HG02973 (cell line): Measurements from ENCODE around the gene GABARAP.

Experiments
- ATAC-seq: cut with Tn5 transposase; IDR thresholded peaks from one replicate; pipeline ENCODE4 v1.9.1; 2021; ENCODE audit warnings: moderate library complexity; ENCODE audit not compliant: unreplicated experiment

The GABARAP gene

DNA sequence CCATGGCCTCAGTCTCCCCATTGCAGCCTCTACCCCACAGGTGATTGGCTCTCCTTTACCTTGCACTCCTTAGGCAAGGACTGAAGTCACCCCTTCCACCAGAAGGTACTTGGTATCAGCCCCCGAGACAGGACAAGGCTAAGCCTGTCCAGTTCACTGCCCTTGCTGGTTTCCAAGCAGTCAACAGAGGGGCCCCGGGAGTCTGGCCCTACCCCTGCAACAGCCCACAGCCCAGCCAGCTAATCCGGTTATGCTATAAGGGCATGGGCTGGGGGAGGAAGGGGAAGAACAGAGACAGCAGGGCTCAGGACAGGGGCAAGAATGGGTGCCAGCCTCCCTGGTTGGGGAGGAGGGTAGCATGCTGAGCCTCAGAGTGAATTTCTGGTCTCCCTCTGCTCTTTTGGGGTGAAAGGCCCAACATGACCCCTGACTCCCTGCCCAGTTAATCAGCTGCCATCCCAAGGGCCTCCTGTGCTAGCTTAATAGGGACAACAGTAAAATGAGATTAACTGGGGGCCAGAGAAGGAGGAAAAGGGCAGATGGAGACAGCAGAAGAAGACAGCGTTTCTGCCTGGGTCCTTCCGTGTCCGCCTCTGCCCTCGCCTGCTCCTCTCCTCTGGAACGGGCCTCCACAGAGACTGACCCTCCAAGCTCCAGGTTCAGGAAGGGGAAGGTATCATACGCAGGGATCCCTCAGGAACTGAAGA, 33.3 kb downstream of the GABARAP start:
- no peak for ATAC-seq

DNA sequence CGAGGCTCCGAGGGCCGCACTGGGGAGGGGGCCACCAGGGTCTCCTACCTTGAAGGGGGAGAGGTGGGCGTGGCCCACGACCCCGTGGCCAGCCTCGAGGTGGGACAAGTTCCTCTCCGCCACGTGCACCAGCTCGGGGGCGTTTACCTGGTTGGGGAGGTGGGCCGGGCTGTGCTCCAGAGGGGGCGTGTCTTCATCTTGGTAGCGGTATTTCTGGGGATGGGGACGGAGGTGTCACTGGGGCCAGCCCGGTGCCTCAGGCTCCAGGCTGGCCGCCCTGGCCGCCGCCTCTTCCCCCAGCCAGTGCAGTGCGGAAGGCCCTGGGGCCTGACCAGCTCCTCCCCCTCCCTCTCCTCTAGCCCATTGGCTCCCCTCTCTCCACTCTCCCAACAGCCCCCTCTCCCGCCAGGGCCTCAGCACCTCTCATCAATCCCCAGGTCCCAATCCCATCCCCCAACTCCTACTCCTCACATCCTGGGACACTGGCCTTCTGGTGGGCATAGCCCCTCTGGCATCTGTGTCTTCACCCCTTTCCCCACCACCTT, 34.1 kb downstream of the GABARAP start:
- ATAC-seq, result no peak

DNA sequence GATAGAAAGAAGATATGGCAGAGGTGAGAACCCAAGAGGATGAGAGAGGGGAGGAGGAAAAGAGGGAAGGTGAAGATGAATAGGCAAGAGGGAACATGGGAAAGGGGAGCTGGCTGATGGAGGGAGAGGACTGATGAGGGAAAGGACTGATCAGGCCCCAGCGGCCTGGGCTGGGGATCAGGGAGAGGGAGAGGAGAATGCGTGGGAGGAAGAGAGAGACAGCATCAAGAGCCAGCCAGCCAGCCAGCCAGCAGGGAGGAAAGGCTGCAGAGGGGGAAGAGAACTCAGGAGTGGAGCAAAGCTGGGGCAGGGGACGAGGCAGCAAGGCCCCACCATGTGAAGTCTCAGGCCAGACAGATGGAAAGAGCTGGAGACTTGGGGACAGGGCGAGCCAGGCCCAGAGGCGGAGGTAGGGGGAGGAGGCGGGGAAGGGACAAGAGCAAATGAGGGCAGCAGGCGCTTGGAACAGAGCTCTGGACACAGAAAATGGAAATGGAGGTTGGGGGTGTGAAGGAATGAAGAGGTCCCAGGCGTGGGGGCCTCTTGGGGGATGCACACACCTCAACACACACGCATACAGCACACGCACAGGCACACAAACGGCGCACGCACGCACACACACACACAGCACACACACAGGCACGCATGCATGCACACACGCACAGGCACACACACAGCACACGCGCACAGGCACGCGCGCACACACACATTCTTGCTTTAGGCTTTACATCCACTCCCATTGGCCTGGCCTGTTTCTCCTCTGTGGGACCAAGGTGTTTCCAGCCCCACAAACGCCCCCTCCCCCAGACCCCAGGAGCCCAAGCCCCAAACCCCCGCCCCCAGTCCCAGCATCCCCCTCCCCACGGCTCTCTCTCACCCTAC, 34.9 kb downstream of the GABARAP start:
- no peak for ATAC-seq

DNA sequence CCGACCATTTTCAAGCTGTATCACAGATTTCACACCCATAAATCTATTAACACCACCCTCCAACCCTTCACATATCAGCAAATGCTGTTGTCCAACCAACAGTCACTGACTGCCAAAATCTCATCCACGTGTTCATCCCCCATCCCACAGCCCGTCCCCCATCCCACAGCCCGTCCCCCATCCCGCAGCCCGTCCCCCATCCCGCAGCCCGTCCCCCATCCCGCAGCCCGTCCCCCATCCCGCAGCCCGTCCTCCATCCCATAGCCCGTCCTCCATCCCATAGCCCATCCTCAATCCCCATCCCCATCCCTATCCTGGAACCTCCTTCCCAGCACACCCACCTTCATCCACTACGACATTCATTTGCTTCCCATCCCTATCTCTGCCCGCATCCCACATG, 36.7 kb downstream of the GABARAP start:
- ATAC-seq, result no peak

DNA sequence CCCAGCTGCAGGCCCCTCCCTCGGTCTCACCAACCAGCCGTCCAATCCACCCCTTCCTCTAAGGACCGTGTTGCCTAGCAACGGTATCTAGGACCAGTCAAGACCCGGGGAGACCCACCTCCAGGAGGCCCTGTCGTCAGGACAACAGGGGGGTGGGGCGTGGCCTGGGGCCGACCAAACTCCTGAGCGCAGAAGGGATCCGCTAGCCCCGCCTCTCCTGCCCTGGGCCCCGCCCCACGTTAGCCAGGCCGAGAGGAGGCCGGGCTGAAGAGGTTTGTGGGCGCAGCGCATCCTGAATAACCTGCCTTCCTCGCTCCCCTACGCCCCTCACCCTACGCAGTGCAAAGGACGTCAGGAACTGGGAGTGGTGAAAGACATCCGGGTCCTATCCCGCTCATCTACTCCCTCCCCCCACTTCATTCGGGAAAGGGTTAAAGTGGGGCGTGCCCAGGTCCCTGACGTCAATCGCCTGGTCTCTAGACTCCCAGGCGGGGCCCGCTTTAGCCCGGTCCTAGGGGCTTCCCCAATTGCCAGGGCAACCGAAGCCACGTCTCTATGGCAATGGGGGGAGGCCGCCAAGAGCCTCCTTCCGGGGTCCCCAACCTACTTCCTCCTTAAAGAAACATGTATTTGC, 37.3 kb downstream of the GABARAP start:
- peak; percentile 70 for ATAC-seq

DNA sequence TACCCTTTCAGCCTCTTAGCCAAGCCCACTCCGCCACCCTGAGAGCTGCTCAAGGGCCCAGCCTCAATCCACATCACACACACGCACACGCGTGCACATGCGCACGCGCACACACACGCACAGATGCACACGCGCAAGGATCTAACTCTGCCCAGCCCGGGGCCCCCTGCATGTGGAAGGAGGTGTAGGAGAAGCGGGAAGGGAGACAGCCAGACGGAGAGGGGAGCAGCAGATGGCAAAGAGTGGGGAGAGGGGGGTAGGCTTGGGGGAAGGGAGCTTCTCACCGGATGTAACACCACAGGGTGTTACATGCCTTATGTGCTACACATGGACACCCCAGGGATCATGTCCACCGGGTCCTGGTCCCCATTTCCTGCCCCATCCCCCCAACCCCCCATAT, 37.9 kb downstream of the GABARAP start:
- no peak for ATAC-seq

DNA sequence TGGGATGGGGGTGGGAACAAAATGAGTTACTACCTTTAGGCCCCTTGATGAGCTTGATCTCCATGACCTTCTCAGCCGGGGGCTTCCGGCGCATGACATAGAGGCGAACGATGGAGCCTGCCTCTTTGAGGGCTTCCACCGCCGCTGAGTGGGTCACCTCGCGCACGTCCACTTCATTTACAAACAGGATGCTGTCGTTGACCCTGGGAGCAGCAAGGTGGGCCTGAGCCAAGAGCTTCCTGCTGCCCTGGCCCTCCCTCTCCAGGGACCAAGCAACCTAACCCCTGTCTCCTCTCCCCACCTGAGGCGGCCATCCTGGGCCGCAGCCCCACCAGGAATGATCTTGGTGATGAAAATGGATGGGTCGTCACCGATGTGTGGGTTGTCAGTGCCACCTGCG, 38.9 kb downstream of the GABARAP start:
- no peak for ATAC-seq

DNA sequence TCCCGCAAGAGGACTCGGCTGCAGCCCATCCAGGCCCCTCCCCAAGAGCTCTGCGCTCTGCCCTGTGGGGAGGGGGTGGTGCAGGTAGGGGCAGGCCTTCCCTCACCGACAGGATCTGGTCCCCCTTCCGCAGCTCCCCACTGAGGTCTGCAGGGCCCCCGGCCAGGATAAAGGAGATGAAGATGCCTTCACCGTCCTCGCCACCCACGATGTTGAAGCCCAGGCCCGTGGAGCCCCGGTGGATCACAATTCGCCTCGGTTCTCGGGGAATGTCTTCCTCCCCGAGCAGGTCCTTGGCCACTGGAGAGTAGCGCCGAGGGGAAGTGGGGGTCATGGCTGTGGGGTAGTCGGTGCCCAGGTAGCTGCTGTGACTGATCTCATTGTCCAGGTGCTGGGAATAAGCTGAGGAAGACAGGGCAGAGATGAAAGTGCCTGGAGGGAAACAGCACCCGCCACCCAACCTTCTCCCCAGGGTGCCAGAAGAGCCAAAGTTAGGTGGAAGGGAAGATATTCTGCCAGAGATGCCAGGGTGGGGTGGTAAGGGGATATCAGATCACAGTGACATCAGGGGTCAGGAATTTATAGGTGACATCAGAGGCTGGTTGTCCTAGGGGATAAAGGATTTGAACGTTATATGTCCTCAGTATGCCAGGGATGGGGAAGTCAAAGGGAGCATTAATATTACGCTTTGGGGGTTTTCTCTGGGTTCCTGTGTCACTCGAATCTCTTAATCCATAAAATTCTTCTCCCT, 45.4 kb downstream of the GABARAP start:
- ATAC-seq, result no peak

DNA sequence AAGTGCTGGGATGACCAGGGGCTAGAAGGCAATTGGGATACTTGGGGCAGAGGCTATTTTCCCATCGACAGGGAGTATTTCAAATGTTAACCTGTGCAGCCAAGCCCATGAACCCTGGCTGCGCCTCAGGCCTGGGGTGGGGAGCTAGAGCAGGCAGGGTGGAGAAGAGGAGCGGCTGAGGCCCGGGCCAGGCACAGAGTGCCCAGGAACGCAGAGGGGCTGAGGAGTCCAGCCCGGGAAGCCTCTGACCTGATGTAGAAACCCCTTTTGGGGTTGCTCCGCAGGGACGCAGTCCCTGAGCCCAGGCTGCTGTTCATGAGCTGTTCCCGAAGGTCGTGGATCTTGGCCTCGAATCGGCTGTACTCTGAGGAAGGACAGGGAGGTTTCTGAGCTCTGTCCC, 46.3 kb downstream of the GABARAP start:
- ATAC-seq, result no peak

DNA sequence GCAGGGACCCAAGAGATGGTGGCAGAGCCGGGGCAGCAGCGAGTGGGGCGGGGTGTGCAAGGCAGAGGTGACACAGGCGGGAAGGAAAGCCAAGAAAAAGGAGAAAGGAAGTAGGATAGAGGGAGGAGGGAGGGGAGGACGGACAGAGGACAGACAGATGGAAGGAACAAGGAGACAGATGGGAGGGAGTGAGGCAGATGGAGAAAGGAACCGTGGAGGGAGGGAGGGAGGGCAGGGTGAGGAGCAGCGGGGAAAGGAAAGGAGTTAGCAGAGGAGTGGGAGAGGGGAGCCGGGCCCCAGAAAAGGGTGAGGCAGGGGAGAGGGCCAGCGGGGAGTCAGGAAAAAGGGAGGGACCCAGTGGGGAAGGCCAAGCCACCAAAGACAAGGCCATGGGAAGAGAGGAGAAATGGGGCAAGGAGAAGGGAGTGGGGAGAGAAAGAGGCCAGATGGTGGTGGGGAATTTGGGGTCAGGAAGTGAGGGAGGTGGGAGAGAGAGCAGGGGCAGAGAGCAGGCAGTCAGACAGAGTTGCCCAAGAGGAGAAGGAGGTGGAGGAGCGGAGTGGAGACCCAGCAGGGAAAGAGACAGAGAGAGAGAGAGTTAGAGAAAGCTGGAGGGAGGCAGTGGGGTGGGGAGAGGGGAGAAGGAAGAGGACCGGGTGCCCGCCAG, 49.8 kb downstream of the GABARAP start:
- ATAC-seq, result no peak

DNA sequence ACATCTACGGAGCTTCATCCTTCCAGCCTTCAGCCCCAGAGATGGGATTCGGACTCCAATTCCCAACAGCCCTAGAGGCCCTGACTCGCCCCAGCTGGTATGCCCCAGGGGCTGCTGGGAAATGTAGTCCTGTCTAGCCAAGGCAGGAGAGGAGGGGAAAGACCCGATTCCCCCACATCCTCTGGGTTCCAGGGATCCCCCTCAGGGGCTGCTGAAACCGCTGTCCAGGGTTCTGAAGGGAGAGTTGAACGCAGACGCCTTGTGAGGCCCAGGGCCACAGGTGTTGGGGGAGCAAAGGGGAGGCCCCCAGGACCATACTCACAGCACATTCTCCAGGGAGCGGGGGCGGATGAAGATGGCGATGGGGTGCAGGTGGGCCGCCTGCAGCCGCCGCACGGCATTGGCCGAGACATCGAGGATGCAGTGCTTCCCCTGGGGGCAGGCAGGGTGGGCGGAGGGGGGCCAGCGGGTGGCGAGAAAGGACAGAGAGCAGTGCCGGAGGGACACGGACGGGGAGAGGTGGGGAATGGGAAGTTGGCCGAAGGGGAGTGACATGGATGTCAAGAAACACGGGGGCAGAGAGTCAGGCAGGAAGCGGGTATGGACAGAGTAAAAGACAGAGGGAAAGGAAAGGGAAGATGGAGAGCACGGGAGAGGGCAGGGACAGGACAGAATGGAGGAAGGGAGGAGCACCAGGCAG, 50.5 kb downstream of the GABARAP start:
- ATAC-seq, result no peak

DNA sequence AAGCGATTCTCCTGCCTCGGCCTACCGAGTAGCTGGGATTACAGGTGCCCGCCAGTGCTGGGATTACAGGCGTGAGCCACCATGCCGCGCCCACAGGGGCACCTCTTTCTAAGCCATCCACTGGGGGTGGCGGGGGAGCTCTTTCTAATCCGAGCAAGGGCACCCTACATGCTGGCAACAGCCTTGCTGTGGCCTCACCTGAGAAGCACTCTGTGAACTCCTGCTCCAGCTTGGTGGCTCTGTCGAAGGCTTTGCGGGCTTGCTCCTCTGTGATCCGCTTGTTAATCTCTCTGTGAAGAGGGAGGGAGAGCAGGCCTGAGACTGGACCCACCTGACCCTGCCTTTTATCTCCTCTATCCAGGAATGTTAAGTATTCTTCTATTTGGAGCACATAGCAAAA, 51.2 kb downstream of the GABARAP start:
- no peak for ATAC-seq

DNA sequence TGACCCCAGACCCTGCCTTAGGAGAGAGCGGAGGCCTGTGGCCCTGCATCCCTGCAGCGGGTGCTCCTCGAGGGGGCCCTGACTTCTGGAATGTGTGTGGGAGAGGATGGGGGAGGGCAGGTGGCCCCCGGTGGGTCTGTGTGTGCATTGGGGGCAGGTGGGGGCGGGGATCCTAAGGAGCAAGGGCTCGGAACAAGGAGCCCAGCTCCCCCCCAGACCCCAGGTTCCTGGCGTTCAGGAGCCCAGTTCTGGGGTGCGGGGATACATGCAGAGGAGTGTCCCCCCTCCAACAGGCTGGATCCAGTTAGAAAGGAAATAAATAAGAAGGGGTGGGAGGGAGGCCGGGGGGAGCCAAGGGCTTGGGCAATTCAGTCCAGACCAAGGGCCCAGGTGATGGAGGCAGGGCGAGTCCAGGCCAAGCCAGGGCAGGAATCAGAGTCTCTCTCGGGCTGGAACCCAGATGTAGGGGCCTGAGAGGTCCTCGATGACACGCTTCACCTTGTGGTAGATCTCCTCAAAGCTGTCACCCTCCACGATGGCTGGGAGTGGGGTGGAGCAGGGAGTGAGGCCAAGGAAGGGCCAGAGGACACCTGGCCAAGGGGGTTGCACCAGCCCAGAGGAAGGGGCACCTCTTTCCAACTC, 51.9 kb downstream of the GABARAP start:
- no peak for ATAC-seq
